GM21825 (cell line): Measurements from ENCODE around the gene NLRC5.

Experiments used
- ATAC-seq: cut with Tn5 transposase; IDR thresholded peaks from one replicate; pipeline ENCODE4 v1.9.1; 2021; ENCODE audit warnings: mild to moderate bottlenecking, moderate library complexity; ENCODE audit not compliant: unreplicated experiment

NLRC5 gene

DNA sequence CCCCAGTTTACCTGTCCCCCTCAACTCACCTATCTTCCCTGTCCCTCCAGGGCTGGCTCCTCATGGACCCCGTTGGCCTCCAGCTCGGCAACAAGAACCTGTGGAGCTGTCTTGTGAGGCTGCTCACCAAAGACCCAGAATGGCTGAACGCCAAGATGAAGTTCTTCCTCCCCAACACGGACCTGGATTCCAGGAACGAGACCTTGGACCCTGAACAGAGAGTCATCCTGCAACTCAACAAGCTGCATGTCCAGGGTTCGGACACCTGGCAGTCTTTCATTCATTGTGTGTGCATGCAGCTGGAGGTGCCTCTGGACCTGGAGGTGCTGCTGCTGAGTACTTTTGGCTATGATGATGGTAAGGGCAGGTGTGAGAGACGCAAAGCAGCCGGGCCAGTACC lies 31.3 kb downstream of the NLRC5 start:
- no peak for ATAC-seq

DNA sequence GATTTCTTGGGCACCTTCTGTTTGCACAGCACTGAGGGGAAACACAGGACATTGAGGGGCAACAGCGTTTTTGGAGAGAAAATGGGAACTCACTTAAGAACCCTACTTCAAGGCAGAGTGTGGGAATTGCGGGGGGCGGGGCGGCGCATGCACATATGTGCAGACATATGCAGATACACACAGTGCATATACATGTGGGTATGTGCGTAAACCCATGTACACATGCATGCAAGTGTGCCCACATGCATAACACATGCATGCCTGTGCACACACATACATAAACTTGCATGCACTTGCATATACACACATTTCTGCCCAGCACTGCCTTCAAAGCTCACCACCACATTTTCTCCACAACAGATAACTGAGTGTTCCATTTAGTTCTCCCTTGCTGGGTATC lies 32.4 kb downstream of the NLRC5 start:
- ATAC-seq = no peak

DNA sequence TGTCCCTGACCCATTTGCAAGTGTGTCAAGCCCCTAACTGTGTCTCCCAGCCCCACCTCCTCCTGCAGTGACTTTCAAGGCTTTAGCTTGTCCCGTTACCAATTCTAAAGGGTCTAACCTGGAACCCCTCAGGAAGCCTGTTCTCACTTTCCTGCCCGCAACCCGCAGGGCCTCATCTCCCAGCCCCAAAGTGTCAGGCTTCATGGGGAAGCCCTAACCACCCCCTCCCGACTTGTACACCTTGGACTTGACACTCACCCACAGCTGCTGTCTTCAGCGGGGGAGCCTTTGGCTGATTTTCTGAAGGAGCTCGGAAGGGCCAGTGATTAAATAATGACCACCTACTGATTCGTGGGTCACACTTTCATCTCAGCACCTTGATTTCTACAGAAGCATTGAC lies 33.1 kb downstream of the NLRC5 start:
- no peak for ATAC-seq

DNA sequence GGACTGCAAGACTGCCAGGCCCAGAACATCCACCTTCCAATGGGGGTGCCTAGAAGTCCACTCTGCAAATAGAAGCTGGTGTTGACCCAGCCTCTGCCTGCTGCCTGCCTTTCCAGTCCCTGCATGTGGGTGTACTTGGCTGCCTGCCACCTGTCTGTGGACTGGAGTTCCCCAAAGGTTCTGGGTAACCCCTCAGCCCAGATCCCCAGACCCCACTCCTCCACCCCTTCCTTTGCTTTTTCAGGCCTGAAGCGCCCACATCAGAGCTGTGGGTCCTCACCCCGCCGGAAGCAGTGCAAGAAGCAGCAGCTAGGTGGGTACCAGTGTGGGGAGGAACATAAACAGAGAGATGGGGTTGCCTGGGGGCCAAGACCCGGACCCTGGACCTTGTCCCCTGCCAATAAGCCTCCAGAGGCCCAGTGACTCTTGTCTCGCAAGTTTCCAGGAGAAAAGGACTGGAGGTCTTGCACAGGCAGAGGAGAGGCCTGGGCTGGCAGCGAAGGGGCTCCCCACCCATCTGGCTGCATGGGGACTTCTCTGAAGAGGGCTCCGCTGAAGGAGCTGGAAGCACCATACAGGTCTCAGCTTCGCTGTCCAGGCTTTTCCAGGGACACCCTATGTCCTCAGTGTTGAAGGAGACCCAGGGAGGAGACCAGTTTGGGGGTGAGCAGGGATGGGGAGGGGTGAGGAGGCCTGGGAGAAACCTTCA lies 34.3 kb downstream of the NLRC5 start:
- no peak for ATAC-seq

GRCh38 chr16:57024894-57025680 lies 35.7 kb downstream of the NLRC5 start:
- no peak for ATAC-seq

- no peak for ATAC-seq
Observed at GRCh38 chr16:57025941-57026777, 36.8 kb downstream of the NLRC5 start.

DNA sequence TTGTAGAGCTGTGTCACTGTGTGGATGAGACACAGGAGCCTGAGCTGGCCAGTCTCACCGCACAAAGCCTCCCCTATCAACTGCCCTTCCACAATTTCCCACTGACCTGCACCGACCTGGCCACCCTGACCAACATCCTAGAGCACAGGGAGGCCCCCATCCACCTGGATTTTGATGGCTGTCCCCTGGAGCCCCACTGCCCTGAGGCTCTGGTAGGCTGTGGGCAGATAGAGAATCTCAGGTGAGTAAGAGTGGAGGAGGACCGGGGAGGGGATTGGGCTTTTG lies 37.4 kb downstream of the NLRC5 start:
- no peak for ATAC-seq

GRCh38 chr16:57027067-57027466 lies 37.7 kb downstream of the NLRC5 start:
- ATAC-seq = no peak

GRCh38 chr16:57028086-57028485 lies 38.7 kb downstream of the NLRC5 start:
- ATAC-seq = no peak

DNA sequence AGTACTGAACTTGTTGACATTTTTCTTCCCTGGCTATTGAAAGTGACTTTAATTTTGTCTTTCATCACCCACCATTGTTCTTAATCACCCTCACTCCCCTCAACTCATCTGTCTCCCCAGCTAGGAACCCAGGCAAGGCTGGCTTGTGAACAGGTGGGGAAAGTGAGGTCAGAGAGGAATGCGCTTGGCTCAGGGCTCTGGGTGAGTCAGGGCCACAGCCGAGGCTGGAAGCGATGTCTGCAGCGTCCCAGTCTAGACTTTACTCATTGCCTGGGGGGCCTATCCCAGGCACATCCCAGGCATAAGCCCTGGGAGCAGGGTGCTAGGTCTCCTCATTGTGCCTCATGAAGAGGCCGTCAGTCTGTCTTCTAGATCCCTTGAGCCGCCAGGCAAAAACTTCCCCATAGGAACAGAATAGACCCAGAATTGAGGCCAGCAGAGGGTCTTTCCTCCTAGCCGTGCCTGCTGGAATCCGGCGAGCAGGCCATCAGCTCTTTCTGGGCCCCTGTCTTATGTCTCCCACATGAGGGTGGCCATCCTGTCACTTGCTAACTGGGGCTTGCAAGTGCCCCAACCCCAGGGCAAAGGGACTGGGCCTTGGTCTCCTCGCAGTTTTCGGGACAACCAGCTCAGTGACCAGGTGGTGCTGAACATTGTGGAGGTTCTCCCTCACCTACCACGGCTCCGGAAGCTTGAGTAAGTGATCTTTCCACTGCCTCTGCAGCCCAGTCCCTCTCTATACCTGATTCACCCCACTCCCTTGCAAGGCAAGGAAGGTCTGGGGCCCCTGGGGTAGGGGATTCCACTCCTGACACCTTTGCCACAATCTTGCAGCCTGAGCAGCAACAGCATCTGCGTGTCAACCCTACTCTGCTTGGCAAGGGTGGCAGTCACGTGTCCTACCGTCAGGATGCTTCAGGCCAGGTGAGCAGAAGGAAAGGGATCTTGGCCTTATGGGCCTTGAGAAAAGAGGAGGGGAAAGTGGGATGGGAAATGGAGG lies 40.1 kb downstream of the NLRC5 start:
- ATAC-seq = no peak

GRCh38 chr16:57030346-57030902 lies 41.1 kb downstream of the NLRC5 start:
- no peak for ATAC-seq

DNA sequence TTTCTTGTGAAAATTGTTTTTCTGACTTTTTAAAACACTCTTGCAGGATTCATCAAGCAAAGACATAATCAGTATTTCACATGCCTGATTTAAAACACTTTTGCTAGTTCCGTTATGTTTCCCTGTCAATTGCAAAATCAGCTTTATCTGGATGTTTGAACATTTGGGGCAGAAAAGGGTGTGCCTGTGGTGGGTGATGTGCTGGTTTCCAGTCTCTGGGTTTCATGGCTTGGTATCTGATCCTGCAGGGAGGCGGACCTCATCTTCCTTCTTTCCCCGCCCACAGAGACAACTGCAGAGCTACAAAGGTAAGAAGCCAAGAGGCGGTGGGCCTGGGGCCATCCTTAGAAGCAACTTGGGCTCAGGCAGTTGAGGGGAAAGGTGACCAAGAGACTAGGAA lies 41.8 kb downstream of the NLRC5 start:
- ATAC-seq = no peak

GRCh38 chr16:57032346-57032745 lies 43.0 kb downstream of the NLRC5 start:
- no peak for ATAC-seq

GRCh38 chr16:57032931-57033330 lies 43.6 kb downstream of the NLRC5 start:
- ATAC-seq = no peak

DNA sequence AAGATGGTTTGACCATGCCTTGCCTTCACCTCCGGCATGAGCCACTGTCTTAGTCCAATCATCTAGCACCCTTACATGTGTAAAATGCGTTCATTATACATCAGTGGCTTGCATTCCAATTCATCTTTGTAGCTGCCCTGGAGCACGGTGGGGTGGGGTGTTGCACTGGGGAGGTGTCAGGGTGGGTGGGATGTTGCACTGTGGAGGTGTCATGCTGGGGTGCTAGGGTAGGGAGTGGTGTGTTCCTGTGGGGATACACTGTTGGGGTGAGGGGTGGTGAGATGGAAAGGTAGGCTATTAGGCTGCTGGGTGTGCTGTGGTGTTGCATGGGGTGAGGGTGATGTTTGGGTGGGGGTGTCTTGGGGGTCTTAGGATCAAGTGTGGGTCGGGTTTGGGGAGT lies 47.0 kb downstream of the NLRC5 start:
- ATAC-seq = no peak

GRCh38 chr16:57036945-57037344 lies 47.6 kb downstream of the NLRC5 start:
- no peak for ATAC-seq

DNA sequence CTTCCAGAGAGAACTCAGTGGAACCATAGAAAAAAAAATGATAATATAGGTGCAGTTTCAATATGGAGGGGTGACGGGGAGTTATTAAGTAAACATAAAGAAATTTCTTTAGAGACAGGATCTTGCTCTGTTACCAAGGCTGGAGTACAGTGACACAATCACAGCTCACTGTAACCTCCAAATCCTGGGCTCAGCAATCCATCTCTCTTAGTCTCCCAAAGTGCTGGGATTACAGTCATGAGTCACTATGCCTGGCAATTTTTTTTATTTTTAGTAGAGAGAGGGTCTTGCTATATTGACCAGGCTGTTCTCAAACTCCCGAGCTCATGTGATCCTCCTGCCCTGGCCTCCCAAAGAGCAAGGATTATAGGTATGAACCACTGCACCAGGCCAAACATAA lies 48.8 kb downstream of the NLRC5 start:
- ATAC-seq = no peak

- no peak for ATAC-seq
Observed at GRCh38 chr16:57039148-57039812, 49.9 kb downstream of the NLRC5 start.

GRCh38 chr16:57041182-57042156 lies 52.1 kb downstream of the NLRC5 start:
- ATAC-seq = peak; percentile 25
